Skin epidermis (tissue), 12 donors: ENCODE results near the gene SORCS1.

Experiments
- H3K27ac ChIP-seq, 21 experiments: fragments of 200-600 bp; sonication (generic) in 11 of 21; one replicate each; pipeline ENCODE4 v1.5.0; 2020; ENCODE audit warnings: mild to moderate bottlenecking in 3 of 21, inconsistent platforms in 2 of 21, moderate library complexity in 2 of 21
- H3K4me3 ChIP-seq, 7 experiments: fragments of 200-600 bp; sonication (generic) in 2 of 7; one replicate each; pipeline ENCODE4 v1.5.0; 2020; ENCODE audit warnings: inconsistent platforms in 2 of 7, mild to moderate bottlenecking in 2 of 7, moderate library complexity in 1 of 7

The SORCS1 gene

DNA sequence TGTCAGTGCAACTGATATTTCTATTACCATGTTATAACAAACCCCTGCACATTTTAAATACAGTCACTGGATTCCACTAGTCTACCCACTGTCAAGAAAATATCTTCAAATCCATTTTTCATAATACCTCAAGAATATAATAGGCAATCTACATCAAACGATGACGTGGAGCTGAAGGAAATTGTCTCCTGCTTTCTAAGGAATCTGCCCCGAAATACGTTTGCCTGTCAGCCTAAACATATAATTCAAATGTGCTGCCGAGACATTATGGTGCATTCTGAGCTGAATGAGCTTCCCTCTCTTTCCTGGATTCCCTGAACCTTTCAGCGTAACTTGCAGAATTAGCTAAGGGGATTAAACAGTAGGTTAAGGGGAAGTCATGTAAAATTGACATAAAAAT, 306.8 kb downstream of the SORCS1 start:
- Histone ChIP-seq H3K4me3 (no peak overlapping the region), H3K27ac (no peak overlapping the region)

DNA sequence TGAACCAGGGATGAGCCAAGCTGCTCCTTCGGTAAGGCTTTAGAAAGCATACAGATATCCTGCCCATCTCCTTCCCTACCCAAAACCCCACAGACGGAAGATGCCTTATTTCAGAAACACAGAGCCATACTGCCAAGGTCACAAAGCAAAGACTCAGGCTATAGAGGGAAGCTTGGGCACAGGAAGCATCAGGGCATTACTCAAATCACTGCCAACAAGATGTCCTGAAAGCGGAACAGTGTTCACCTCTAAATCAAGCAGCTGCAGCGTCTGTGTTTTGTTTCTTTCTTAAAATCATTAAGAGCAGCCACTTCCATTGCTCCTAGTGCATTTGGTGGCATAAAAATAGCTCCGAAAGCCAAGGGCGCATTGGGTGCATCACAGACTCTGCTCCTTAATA, 307.3 kb downstream of the SORCS1 start:
- H3K27ac ChIP-seq: no peak overlapping the region
- H3K4me3 ChIP-seq: no peak overlapping the region

DNA sequence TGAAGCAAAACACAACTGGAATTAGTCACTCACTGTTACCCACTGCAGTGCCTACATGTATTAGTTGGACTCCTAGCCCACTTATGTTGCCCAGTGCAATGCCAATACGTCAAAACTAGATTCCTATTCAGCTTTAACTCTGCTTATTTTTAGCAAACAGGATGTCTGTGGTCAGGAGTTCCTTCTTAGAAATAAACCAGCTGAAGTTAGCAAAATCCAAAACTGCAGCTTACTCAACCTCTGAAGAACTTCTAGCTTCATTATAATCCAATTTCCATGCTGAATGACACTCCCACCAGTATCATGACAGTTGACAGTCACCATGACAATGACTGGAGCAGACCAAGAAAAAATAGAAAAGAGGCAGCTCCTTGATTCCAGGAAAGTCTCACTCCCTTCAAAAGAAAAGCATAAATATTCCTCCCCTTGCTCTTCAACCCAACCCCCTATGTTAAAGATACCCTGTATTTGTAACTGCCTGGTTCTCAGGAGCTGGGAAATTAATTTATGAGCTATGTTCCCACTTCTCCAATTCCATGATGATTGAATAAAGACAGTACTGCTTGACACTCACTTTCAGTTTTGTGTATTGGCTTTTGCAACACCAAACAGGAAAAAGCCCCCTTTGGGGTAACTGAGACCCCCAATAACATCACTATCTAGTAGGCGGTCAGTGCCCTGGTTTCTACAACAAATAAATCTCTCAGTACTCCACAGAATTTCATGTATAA, 327.4 kb downstream of the SORCS1 start:
- Histone ChIP-seq H3K4me3 (no peak overlapping the region), H3K27ac (peak overlapping the region in 1 of 21 experiments; percentile 42)

DNA sequence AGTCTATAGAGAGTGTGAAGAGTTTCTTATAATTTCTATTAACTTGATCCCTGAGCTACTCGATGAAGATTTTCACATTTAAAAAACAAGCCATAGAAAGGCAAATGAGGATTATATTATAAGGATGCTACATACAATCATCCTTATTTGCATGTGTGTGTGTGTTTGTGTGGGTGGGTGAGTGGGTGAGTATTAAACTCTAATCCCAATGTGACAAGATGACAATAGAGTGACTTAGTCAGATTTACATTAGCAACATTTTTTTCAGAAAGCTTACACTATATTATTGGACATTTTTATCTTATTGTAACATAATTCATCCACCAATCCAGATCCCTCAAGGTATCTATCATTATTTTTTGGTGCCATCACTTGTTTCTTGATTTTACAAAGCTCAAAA, 331.7 kb downstream of the SORCS1 start:
- H3K27ac ChIP-seq: no peak overlapping the region
- H3K4me3 ChIP-seq: no peak overlapping the region

DNA sequence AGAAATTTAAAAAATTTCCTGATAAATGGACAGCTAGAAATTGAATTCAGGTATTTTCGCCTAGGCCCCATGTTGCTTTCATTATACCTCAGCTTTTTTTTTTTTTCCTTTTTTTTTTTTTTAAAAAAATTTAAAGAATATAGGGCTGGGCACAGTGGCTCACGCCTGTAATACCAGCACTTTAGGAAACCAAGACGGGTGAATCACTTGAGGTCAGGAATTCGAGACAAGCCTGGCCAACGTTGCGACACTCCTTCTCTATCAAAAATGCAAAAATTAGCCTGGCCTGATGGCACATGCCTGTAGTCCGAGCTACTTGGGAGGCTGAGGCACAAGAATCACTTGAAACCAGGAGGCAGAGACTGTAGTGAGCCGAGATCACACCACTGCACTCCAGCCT, 334.0 kb downstream of the SORCS1 start:
- Histone ChIP-seq H3K27ac (no peak overlapping the region), H3K4me3 (no peak overlapping the region)

DNA sequence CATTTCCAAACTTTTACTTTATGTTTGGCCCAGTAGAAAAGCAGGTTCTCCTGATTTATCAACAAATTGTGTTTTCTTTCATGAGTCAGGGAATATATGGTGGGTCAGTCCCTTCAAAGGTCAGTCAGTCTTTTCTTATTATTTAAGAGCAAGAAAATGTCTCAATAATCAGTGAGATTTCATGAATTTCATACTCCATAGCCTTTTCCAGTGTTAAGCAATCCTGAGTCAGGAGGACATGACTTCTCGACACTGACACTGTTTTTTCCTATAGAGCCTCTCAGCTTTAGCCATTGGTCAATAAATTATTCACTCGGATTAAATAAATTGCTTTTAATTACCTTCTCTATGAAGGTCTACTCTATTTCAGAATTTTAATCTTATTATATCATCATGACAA, 334.5 kb downstream of the SORCS1 start:
- H3K27ac ChIP-seq: no peak overlapping the region
- H3K4me3 ChIP-seq: no peak overlapping the region

DNA sequence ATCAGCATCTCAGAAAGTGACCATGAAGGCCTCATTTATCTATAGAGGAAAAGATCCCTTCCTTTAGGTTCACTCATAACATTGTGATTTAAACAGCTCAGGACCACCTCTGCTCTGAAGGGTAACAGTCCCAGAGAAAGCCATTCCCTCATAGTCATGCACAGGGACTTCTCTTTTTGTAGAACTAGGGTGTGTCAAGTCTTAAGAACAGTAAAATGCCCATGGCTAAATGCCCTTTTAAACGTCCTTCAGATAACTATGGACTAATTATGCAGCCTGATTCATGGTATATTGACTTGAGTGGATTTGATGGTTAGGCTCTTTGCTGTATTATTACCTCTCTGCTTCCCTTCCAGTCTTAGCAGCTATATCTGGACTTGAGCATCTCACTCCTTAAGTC, 337.8 kb downstream of the SORCS1 start:
- Histone ChIP-seq H3K27ac (no peak overlapping the region), H3K4me3 (no peak overlapping the region)

DNA sequence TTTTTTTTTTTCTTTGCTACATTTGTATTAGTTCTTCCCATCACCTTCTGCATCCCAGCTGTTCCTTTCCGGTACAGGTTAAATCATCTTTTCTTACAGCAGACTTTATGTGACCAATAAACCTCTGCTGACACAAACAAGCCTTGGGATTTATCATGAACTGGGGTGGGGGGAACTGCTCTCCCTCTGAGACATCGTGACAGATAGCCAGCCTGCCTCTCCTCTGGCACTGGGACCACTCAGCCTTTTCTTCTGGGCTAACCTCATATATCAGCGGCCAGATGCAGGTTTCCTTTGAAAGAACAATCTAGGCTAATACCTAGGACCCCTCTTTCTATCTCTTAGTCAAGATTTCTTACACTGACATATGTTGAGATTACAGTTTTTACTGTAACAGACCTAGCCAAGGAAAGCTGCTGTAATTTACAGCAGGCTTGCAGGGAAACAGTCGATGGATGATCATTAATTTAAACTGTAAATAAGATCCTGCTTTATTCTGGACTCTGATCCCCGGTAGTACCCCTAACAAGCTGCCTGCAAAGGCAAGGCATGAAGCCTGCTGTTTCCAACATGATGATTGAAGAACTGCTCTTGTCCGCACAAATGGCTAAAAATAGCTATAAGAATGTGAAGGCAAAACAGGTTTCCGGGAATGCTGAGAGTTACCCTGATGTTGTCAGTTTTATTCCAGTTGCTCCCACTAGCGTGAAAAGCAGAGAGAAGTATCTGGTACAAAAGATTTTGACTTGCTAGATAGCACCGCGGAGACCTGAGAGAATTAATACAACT, 338.7 kb downstream of the SORCS1 start:
- no peak overlapping the region for H3K4me3 ChIP-seq
- H3K27ac ChIP-seq: no peak overlapping the region

DNA sequence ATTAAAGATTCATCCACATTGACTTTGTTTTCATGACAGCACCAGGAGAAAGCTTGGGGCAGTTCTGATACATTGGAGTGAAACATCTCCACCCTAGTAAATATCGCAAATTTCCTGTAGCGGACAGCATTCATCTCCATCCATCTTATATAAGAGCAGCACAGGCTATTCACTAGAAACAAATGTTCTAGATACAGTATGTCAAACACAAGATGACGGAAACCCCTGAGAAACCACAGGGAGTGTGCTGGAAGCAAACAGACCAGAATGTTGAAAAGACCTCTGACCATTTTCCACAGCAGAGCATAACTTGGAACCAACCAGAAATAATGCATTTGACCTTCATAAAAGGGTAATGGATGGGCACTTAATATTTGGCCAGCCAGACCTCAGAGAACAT, 343.9 kb downstream of the SORCS1 start:
- H3K4me3 ChIP-seq: no peak overlapping the region
- no peak overlapping the region for H3K27ac ChIP-seq

DNA sequence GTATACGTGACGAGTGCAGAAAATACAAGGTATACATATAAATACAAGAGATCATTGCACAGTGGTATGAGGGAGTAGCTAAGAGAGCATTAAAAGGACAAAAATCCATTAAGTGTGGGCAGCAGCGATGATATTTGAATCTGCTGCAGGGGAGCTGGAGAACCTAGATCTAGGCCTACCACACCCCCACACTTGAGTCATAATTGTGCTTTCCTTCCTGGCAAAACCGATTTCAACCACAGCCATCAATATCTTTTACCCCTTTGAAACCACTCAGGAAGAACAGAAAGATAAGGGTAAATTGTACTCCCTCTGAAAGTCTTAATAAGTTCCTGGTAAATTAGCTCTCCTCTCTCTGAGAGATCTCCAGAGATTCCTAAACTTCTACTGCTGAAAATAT, 345.0 kb downstream of the SORCS1 start:
- no peak overlapping the region for H3K27ac ChIP-seq
- H3K4me3 ChIP-seq: no peak overlapping the region

DNA sequence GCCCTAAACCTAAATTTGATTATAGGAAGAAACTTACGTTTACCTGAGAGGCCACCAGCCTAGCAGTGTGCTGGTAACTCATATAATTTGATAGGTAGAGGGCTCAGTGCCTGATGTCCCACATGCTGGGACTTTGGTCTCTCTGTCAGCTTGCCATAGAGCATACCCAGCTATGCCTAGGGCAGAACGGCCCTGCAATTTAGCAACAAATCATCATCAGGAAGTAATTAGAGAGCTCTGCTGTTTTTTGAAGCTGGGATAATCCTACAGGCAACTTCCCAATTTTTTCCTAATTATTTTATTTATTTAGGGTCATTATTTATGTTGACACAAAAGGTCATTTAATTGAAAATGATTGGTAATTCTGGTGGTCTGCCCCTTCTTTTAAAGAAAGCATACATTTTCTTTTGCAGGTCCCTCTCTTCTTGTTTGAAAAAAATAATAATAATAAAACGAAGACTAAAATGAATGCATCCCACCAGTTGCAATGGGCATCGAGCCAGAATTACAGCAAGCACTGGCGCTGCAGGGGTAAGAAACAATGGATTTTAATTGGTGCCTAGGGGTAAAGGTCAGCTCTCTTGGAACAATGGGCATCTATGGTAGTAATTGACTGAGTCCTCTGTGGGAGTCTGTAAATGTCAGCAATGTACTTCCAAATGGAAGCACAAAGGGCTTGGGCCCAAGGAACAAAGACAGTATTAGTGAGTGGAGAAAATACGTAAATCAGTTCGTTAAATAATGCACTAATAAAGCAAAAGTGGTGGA, 348.0 kb downstream of the SORCS1 start:
- H3K4me3 ChIP-seq: no peak overlapping the region

DNA sequence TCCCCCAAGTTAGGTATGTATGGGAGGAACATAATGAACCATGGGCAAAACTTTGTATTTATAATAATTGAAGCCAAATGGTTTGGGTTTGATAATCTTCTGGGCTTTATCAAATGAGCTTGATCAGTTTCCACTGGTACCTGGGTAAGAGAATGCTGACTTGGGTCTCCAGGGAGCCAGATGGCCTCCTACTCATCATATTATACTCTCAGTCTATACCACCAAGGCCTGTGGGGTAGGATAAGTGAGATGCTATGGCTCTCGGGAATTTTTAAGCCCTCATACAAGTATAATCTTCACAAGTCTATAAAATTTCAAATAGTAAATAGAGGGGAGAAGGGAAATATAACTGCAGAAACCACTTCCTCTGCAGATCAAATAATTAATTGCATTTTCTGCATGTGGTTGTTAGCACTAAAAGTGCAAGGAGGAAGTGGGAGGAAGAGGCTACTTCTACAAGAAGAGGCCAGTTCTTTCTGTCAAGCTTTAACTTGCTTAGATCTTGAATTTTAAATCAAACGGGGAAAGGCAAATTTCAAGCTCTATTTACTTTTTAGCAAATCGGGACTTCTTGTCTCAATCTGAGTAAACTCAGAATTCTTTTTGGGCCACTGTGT, 349.0 kb downstream of the SORCS1 start:
- Histone ChIP-seq H3K27ac (no peak overlapping the region), H3K4me3 (no peak overlapping the region)

More for the DNA sequence above, 348.0 kb downstream of the SORCS1 start:
- no peak overlapping the region for H3K27ac ChIP-seq

DNA sequence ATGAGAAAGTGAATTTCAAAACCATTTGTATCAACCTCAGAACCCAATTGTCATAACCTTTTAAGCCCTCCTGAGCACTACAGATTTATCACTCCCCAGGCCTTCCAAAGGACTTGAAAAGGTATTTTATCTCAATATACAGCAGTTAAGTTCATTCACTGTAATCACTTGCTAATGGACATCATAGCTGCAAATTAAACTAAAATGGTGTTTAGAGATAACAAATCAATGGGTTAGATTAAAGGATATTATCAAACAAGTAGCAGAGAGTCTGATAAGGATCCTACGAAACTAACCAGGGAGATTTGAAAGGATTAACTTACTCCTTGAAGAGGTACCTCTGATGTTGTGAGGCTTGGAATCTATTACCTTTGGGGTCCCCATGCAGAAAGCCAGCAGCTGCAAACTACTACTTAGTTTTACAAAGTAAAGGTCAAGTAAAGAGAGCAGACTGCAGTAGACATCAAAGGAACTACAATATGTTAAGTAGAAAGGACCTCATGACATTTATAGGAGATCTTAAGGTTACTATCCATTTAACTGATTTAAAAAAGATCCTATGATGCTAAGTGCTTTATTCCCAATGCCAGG, 359.4 kb downstream of the SORCS1 start:
- H3K27ac ChIP-seq: no peak overlapping the region
- H3K4me3 ChIP-seq: no peak overlapping the region

DNA sequence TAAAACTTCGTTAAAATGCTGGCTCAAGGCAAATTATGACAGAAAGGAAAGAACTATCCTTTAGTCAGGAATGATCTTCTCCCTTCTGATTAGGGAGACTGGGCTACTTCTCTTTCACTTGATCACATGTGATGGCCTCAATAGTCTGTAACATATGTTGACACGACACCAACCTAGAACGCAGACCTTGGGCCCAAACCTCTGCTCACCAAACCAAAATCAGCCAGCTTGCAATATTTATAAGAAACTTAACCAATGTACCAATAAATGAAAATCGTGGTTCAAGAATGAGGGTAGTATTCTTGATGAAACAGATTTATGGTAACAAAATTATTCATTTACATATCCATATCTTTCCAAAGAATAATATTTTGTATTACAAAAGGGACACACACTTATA, 361.6 kb downstream of the SORCS1 start:
- H3K4me3 ChIP-seq: no peak overlapping the region
- H3K27ac ChIP-seq: no peak overlapping the region

DNA sequence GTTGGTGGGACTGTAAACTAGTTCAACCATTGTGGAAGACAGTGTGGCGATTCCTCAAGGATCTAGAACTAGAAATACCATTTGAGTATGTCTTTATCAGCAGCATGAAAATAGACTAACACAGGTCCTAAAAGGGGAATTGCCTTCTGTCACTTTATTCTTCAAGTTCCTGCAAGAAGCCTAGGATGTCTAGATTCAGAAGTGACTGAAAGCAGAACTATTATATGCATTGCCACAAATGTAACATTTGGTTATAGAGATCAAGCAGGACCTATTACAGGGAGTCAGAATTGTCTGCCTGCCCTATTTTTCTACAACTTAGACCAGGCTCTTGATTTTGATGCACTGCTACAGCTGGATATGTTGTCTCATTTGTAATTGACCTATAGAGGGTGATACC, 364.7 kb downstream of the SORCS1 start:
- H3K27ac ChIP-seq: no peak overlapping the region
- no peak overlapping the region for H3K4me3 ChIP-seq

DNA sequence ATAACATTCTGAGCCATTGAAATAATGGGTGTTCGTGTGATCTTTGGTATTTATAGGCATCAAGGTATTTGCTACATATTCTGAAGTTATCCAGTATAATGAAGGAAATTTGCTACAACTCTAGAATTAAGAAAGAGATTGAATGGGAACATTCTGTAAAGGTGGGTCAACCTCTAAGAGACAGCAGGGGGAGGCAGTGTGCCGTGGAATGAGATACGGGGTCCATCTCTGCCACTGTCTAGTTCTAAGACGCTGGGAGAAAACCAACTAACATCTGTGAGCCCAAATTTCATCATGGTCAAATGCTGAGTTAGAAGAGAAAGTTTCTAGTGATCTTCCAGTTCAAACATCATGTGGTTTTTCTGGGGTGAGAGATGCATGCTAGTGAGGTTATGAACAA, 368.9 kb downstream of the SORCS1 start:
- no peak overlapping the region for H3K4me3 ChIP-seq

DNA sequence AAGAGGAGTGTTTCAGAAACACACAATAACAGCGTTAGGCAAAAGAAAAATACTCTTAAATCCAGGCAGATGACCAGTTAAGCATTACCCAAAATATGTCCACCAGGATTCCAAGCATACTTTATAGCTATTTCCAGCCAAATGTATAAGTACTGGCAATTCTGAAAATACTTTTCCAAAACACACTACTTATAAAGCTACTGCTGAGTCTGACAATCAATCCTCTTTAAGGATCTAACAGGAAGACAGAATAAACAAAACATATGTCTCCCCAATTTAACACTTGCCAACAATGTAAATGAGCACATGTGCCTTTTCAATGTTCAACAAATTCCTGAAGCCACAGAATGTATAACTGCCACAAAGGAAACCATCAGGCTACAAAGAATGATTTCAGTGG, 370.9 kb downstream of the SORCS1 start:
- no peak overlapping the region for H3K27ac ChIP-seq

More for the DNA sequence above, 368.9 kb downstream of the SORCS1 start:
- H3K27ac ChIP-seq: no peak overlapping the region

DNA sequence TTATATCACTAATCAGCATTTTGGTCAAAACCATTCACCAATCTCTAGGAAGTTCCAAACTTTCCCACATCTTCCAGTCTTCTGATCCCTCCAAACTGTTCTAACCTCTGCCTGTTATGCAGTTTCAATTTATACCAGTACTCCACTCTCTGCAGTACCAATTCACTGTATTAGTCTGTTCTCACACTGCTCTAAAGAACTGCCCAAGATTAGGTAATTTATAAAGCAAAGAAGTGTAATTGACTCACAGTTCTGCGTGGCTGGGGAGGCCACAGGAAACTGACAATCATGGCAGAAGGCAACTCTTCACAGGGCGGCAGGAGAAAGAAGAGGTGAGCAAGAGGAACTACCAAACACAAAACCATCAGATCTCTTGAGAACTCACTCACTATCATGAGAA, 374.9 kb downstream of the SORCS1 start:
- Histone ChIP-seq H3K27ac (no peak overlapping the region), H3K4me3 (no peak overlapping the region)

More for the DNA sequence above, 370.9 kb downstream of the SORCS1 start:
- no peak overlapping the region for H3K4me3 ChIP-seq

DNA sequence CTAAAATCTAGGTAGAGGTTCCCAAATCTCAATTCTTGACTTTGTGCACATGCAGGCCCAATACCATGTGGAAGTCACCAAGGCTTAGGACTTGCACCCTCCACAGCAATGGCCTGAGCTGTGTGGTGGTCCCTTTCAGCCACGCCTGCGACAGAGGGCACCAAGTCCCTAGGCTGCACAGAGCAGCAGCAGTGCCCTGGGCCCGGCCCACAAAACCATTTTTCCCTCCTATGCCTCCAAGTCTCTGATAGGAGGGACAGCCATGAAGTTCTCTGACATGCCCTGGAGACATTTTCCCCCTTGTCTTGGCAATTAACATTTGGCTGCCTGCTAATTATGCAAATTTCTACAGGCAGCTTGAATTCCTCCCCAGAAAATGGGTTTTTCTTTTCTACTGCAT, 375.5 kb downstream of the SORCS1 start:
- Histone ChIP-seq H3K27ac (no peak overlapping the region), H3K4me3 (no peak overlapping the region)

DNA sequence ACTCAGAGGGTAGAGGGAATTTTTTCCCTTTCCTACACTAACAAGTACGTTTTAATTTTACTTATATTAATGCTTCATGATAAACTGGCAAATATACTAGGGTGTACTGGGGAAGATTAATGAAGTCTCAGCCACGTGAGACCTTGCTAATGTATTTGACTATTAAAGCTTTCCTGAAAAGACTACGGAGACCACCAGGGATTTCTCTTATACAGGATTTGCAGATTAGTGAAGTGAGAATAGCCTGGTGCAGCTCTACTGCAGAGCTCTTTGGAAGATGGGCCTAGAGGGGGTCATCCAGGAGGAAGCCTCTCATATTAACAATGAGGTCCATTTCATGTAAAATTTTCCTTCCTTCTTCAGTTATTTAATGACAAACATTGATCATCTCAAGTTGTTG, 379.0 kb downstream of the SORCS1 start:
- no peak overlapping the region for H3K27ac ChIP-seq
- no peak overlapping the region for H3K4me3 ChIP-seq
